ENCODE results near the gene RFTN2.
A peak's percentile ranks its signal among the peaks of the same experiment; 100 is the strongest.
"Not testable (repeated sequence)": the region's sequence is repeated elsewhere in the genome, so short reads cannot be mapped to it uniquely, and the experiment has no call there.

Gene RFTN2

GRCh38 chr2:197675246-197675645 lies at the start of gene RFTN2:
Gene RFTN2 (minus strand): TSS chr2:197675587. CDS start chr2:197675458, 129 bp downstream.
- no peak for DNase-seq

GRCh38 chr2:197717863-197718262 lies 42.5 kb upstream of the RFTN2 start:
- DNase-seq, result no peak

- DNase-seq, result no peak
Observed at GRCh38 chr2:197713271-197713670, 37.9 kb upstream of the RFTN2 start.

- DNase-seq, result no peak
Observed at GRCh38 chr2:197711578-197711977, 36.2 kb upstream of the RFTN2 start.

- DNase-seq, result no peak
Observed at GRCh38 chr2:197710424-197711042, 35.1 kb upstream of the RFTN2 start.

GRCh38 chr2:197709140-197709539 lies 33.8 kb upstream of the RFTN2 start:
- DNase-seq, result not testable (repeated sequence)

GRCh38 chr2:197708331-197708730 lies 32.9 kb upstream of the RFTN2 start:
- no peak for DNase-seq

GRCh38 chr2:197707316-197708213 lies 32.2 kb upstream of the RFTN2 start:
- DNase-seq, result no peak

GRCh38 chr2:197706839-197707207 lies 31.4 kb upstream of the RFTN2 start:
- no peak for DNase-seq

GRCh38 chr2:197705912-197706838 lies 30.8 kb upstream of the RFTN2 start:
- no peak for DNase-seq

- DNase-seq, result peak; percentile 87
Observed at GRCh38 chr2:197705121-197705911, 29.9 kb upstream of the RFTN2 start, which contains the start of gene MARS2. Gene MARS2 (plus strand): TSS chr2:197705369. CDS start chr2:197705406, 37 bp downstream.

GRCh38 chr2:197704434-197705120 lies 29.2 kb upstream of the RFTN2 start:
- no peak for DNase-seq

- no peak for DNase-seq
Observed at GRCh38 chr2:197700960-197701359, 25.6 kb upstream of the RFTN2 start.

- DNase-seq, result not testable (repeated sequence)
Observed at GRCh38 chr2:197699724-197700123, 24.3 kb upstream of the RFTN2 start.

GRCh38 chr2:197696571-197696970 lies 21.2 kb upstream of the RFTN2 start:
- not testable (repeated sequence) for DNase-seq

GRCh38 chr2:197695971-197696370 lies 20.6 kb upstream of the RFTN2 start:
- not testable (repeated sequence) for DNase-seq

GRCh38 chr2:197695206-197695605 lies 19.8 kb upstream of the RFTN2 start:
- DNase-seq, result not testable (repeated sequence)

GRCh38 chr2:197677483-197677882 lies 2.1 kb upstream of the RFTN2 start:
- no peak for DNase-seq

GRCh38 chr2:197677056-197677455 lies 1.7 kb upstream of the RFTN2 start:
- no peak for DNase-seq

- DNase-seq, result no peak
Observed at GRCh38 chr2:197675711-197676188, 363 bp upstream of the RFTN2 start.

GRCh38 chr2:197674591-197674990 lies 796 bp downstream of the RFTN2 start:
- no peak for DNase-seq

All from NCI-H2029 (cell line).